Measurements from ENCODE around the gene PLCL1. TPM values are rescaled to one million over a fixed set of nuclear protein-coding genes. Genes with fewer than 3 reads are reported as not detected.

The PLCL1 gene
- total RNA-seq, 1 experiment from 2014 or later, result not detected

DNA sequence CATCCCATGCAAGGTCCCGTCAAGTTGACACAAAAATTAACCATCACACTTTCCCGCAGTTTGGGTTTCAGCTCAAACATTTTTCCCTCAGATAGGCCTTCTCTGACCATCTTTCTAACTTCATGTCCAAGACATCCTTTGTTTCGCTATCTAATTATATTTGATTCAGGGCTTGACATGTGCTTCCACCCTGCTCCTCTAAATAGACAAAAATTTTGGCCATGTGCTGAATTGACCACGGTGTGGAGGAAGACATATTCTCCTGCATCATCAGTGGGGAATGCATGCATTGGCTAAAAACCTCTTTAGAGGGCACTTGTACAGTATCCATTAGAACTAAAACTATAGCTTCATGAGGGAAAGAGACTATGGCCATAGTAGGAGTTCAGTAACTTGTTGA lies 81.2 kb downstream of the PLCL1 start:
- no peak for DNase-seq (ENCODE audit: low spot score)

DNA sequence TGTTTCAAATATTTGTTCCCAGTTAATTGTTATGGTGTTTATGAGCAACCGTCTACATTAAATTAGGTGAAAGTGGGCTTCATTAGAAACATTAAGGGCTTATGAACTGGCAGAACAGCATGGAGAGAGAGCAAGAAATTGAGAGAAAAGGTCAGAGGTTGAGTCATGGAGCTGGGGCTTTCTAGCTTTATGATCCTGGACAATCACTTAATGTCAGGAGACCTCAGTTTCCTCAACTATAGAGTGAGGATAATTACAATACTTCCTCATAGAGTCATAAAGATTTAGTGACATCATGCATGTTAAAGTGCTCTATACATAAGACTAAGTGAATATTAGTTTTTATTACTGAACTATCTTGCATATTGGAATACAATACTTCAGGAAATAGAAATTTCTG lies 83.9 kb downstream of the PLCL1 start:
- DNase-seq (ENCODE audit: low spot score), result no peak

DNA sequence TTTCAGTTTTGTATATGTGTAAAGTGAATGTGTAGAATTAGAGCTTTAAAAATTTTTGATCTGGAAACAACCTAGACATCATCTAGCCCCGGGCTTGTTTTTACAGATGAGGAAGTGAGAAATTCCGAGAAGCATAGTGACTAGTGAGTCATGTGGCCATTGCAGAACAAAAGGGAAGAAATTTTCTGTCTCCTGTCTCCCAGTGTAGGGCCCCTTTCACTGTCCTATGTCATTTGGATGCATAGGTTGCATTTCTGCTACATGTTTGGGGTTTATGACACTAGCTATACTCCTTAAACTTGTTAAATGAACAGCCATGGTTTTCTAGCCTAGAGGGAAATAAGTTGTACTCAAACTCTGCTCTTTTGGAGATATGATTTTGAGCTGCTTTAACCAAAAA lies 84.6 kb downstream of the PLCL1 start:
- peak; percentile 45 for DNase-seq (ENCODE audit: low spot score)

DNA sequence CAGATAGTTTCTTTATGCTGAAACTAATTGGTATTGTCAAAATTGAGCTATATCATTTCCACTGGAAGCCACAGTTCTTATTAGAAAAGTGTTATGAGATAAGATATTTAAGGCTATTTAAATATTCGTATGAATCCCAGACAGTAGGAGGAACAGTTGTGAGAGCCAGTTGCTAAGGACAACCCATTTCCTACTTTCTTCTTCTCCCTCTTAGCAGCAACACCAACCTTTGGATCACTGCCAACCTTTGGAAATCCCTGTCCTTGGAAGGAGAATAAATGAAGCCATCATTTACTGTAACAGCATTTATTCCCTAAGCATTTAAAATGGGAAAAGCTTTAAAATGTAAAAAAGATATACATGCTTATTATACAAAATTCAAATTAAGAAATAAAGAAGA lies 85.8 kb downstream of the PLCL1 start:
- no peak for DNase-seq (ENCODE audit: low spot score)

DNA sequence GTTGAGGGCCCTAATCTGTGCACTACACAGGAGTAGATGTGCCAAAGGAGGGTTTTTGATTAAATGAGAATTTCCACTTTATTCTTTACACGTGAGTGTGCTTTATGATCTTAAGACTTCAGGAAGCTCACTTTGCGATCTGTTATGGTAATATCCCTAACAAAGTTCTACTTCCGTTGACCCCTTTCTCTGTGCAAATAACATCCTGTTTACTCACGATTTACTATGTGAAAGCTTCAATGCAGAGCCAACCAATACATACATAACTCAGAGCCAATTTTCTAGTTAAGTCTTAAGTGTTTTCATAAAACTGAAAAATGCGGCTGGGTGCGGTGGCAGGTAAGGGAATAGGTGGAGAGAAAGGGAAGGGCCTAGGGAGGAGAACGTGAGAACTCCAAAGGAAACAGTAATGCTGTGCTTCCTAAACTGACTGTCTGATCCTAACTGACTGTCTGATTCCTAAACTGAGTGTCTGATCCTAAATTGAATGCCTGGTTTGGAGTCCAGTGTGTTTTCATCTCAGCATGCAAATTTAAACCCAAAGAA lies 87.6 kb downstream of the PLCL1 start:
- no peak for DNase-seq (ENCODE audit: low spot score)

DNA sequence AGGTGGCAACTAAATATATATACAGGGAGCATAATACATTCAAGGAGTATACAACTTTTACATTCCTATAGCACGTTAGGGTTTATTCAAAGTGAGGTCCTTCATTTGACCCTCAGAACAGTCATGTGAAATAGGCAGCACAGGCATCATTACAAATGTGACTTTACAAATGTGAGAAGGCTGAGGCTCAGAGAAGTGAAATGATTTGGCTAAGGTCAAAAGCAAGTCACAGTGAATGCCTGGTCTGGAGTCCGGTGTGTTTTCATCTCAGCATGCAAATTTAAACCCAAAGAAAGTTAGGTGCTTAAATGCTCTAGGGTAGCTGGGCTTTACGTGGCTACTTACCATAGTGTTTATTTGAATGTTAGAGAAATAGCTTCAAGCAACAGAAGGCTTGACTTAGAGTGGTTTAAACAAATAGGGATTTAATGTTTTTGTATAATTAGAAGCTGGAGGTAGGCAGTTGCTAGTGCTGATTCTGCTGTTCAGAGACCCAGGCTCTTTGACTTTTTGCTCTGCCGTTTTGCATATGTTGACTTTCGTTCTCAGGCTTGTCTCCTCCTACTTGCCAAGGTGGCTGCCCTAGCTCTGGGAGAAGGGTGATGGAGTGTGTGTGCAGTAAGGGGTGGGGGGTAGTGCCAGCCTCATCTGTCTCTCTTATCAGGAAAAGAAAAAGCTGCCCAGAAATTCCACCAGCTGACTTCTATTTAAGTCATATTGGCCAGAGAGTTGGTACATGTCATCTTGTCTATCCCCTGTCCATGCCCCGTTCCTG lies 89.2 kb downstream of the PLCL1 start:
- no peak for DNase-seq (ENCODE audit: low spot score)

DNA sequence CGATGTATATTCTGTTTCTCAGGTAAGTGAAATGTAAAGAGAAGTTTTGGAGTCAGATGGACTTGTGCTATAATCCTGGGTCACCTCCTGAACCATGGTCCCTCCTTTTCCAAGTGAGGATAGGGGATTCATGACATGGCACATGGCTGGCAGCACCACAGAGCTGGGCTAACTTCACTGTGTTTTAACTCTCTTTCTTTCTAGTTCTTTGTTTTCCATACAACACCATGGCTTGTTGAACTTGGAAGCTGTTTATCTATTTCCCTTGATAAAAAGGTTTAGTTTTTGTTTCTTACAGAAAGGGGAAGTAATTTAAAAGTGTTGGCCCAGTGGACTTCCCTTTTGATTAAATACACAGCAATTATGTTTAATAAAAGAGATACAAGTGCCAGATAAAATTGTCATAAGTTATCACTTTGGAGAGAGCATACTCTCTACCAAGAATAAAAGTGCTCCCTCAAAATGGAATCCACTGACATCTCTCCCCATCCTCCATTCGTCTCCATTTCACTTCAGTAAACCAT lies 90.4 kb downstream of the PLCL1 start:
- no peak for DNase-seq (ENCODE audit: low spot score)

DNA sequence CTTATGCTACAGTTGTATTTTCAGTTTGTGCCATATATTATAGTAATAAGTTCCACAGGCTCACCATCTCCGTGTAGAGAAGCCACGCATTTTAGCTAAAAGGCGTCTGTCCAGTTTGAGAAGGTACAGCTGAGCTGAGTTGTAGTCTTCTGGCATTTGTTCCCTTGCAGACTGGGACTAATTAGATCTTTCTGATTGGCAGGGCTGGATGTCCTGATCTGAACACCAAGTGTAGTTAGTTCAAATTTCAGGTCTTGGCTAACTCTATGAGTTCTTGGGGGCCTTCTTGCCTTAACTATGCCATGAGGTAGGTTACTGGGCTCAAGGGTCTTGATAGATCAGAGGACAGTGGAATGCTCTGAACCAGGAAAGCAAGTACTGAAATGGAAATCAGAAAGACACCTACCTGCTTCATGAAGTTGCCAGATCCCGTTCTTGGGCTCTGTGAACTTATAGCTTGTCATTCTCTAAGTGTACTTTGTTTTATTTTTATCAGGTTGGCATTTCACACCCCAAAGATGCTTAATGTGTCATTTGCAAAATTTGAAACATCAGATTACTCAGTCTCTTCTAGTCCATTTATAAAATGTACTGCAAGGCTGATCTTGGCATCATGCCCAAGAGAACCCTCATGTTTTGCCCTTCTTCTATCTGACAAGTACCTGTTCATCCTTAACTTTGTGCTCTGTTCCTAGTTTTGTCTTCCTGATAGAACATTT lies 93.7 kb downstream of the PLCL1 start:
- no peak for DNase-seq (ENCODE audit: low spot score)

DNA sequence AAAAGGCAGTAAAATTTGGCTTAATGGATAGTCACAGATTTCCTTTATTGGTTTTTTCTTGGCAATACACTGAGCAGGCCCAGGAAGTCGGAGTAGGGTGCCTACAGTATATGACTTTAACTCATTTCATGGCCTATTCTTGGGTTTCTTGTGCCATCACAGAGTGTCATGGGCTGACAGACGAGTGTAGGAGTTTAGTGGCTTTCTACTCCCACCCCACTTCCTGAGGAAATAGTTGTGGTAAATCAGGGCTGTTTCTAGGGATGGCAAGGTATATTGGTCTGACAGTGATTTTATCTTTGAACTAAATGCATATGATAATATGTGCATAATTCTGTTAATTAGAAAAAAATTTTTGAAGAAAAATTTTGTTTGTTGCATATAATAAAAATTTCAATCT lies 100.1 kb downstream of the PLCL1 start:
- DNase-seq (ENCODE audit: low spot score), result no peak

DNA sequence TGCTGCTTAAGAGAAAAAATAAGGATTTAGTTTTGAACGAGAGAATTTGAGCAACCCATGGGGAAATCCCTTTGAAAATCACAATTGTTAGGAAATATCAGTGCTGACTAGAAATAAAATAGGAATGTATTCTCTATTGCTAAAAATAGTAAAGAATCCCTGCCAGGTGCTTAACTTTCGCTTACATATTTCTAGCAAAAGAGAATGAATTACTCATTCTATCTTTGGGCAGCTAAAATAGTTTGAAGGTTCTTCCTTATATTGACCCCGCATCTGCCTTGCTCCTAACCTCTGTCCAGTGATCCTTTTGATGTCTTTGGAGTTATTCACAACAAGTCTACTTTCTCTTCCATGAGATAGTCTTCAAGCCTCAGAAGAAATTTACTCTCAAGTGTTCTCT lies 103.8 kb downstream of the PLCL1 start:
- no peak for DNase-seq (ENCODE audit: low spot score)

DNA sequence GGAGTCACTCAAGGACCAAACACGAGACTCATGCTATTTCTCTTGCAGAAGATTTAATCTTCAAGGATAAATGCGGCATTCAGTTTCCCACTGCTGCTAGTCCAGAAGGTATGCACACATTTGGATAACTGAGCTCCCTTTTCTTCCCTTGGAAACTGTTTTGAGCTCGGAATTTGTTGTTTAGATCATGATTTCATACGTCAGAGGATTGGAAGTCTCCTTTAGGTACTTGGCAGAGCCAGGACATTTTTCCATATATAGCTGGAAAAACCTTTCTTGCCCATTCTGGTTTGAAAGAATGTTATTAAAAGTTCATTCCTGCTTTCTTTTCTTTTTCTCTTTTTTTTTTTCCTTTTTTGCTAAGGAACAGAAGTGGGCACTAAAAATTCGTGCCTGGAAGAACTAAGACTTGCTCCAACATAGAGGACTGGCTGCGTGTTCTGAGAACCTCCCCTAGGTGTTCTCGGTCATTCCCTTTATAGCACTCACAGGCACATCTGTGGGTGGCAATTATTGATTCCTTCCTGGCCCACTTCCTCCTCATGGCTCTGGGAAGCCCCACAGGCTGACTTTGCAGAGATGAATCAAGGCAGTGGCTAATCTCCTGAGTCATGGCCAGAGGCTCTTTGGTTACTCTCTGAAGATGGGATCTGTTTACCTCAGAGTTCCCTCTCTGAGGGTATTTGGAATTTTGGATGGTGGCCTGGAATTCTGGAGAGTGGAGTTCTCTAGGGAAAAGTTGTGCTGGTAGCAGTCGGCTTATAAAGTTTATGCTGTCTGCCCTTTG lies 104.8 kb downstream of the PLCL1 start:
- peak; percentile 46 for DNase-seq (ENCODE audit: low spot score)

DNA sequence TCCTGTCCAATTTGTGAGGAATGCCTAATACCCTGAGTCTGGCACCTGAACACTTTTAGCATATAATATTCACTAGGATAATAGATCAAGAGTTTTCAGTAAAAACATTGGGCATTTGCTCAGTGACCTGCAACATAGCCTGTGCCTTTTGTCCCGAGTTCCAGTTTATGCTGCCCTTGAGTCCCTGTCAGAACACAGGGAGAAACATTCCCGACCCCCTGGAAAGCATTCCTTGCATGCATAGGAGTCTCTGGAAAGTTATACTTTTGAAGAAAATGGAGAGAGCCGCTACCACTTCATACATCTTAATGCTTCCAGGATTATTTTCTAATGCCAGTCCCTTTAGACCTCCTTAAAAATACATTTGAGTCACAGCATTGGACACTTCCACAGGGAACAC lies 107.3 kb downstream of the PLCL1 start:
- no peak for DNase-seq (ENCODE audit: low spot score)

DNA sequence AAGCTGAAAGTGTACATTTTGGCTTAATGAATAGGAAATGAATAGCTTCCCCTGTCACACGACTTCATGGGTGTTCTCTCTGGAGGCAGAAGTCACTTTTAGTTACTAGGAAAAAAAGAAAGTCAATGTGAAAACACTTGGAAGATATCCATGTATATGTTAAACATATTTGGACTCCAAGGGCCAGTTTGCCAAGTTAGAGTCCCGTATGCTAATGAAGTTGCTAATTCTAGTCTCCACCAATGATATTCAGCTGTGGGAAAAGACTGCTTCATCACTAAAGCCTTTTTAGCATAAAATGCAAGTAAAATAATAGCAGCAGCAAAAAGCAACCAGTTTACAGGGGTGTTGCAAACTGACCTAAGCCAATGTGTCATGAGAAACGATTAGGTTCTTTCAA lies 108.7 kb downstream of the PLCL1 start:
- no peak for DNase-seq (ENCODE audit: low spot score)

DNA sequence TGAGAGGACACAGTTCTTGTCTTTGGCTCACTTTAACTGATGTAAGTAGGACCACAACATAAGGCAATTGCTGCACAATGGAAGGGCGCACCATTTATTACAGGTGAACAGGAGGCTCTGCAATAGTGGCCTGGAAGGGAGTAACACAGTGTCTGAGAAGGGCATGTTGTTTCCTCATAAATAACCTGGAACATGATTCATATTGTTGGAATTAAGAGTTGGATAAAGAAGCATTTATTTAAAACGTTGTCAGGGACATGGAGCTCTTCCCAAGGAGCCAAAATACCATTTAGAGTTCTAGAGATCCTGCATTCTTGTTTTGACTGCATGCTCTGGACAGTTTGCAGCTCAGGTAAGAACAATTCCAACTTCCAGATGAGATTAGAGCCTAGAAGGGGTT lies 110.4 kb downstream of the PLCL1 start:
- no peak for DNase-seq (ENCODE audit: low spot score)

DNA sequence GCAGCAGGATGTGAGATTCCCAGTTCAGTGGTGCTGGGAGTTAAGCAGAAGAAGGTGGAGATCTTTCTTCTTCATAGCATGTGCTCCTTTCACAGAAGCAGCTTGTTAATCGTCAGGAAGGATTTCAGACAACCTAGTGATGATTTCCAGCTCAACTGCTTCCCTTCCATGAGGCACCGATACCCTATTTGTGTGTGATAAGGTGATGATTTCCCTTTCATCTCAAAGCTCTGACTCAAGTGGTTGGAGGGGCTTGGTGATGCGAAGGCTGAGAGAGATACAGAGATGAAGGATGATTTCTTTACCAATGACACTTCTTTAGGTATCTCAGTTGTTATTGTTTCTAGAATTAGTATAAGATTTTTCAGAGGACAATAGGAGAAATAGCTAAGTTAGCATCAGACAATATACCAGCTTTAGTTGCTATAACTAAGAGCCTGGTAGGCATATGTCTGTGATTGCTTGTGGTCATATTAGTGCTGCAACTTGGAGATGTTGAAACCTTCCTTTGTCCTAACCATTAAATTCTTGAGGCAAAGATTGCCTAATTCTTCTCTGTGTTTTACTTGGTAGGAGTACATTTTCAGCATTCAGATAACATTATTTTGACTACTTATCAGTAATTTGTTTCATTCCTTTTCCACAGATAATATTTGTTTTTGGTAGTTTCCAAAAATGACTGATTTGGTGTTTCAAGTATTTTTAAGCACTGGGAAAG lies 111.3 kb downstream of the PLCL1 start:
- no peak for DNase-seq (ENCODE audit: low spot score)

DNA sequence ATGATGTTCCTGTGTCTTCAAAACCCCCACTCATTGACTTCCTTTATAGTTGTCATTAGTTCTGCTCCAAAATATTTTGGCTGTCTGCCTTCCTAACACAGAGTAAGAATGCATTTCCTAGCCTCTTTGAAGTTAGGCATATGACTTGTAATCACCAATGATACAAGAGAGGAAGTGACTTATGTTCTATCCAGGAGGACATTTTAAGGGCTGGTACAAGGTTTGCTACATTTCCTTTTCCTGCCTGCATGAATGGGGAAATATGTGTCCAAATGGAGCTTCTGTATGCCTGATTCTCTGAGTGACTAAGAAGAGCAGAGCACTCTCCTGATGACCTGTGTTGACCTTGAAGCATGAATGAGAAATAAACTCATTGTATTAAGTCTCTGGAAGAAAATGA lies 115.1 kb downstream of the PLCL1 start:
- peak; percentile 10 for DNase-seq (ENCODE audit: low spot score)

DNA sequence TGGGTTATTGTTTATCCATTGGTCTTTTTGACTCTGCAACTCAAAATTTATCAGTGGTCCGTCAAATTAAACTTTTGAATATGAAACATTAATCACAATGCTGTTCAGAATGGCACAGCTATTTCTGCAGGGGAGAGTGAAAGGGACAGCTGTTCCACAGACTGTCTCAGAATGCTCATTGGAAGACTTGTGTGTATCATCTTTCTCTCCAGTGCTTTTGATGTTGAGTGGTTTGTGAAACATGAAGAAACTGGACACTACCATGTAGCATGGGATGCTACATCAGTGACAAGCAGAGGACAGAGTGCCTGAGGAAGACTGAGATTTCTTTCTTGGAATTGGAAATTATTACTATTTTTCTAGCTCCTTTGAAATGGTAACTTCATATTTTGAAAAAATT lies 115.7 kb downstream of the PLCL1 start:
- DNase-seq (ENCODE audit: low spot score), result no peak

DNA sequence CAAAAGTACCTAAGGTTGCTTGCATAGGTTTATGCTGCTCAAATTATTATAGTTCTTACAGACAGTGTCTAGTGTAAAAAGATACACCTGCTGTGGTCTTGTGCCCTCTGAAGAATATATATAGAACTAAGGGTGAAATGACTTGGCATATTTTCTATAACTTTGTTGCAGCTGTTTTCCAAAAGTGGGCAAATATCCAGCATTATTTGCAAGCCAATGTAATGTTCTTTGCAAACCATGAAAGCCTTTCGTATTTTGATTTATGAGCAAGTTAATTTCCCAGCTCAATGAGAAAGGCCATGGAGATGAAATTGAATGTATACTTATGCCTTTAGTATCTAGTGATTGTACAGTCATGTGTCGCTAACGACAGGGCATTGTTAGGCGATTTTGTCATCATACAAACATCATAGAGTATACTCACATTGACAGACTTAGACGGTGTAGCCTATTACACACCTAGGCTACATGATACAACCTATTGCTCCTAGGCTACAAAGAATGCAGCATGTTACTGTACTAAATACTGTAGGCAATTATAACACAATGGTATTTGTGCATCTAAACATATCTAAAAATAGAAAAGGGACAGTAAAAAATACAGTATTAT lies 116.3 kb downstream of the PLCL1 start:
- DNase-seq (ENCODE audit: low spot score), result no peak

DNA sequence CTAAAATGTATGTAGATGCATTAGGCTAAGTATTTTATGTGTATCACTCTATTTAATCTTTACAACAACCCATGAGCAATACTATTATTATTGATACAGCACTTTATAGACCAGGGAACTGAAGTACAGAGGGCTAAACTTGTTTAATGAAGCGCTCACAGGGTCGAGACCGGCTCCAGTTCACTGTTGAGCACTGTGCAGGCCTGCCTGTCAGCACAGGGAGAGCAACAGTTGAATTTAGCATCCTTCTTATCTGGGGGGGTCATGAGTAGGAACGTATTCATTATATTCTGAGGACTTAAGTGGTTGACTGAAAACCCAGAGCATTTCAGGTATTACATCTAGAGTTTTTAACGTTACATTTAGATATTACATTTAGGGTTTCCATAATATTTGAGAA lies 120.1 kb downstream of the PLCL1 start:
- DNase-seq (ENCODE audit: low spot score), result no peak

DNA sequence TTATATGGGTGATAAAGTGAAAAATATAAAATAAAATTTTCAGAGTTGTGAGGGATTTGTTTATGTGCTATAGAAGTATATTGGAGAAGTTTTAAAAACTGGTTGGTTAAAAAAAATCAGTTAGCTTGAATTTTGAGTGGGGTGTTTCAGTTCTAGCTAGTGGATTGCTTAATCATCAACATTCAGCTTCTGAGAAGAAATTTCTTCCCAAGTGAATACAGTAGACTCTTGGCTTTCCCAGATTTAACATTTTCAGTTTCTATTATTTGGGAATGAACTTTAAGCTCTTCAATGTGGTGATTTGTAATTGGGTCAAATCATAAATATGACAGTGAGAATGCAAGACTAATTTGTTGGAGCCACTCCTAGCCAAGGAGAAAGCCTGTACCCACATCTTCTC lies 120.8 kb downstream of the PLCL1 start:
- no peak for DNase-seq (ENCODE audit: low spot score)

DNA sequence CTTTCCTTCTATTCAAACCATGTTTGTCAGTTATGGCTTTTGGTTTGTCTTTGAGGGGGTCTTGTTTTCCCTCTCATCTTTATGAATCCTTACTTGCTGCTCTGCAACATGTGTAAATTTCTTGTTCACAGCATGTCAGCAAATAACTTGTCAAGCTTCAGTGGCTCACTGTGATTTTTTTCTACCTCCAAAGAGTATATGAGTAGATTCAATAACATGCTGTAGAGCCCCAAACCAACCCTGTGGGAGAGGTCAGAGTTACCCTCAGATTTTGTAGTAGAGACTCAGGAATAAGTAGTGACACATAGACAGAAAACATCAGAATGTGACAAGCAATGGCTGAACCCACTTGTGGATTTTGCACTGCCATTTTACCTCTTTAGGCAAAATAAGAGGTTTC lies 121.6 kb downstream of the PLCL1 start:
- no peak for DNase-seq (ENCODE audit: low spot score)

Data from A172 (cell line).